ENCODE results near the gene TMEM225B. TPM values are rescaled to one million over a fixed set of nuclear protein-coding genes. Genes with fewer than 3 reads are reported as not detected.
"Not testable (repeated sequence)": the region's sequence is repeated elsewhere in the genome, so short reads cannot be mapped to it uniquely, and the experiment has no call there.

TMEM225B gene
- total RNA-seq, 1 donor from 2014 or later = not detected

GRCh38 chr7:99579281-99579955 is 18.6 kb upstream of the TMEM225B start:
- DNase-seq (ENCODE audit: low read depth in 2 of 2) = no peak

- peak; percentile 47 to 49 for DNase-seq (ENCODE audit: low read depth in 2 of 2)
Measured at GRCh38 chr7:99579956-99580777, 17.9 kb upstream of the TMEM225B start.

- not testable (repeated sequence) for DNase-seq (ENCODE audit: low read depth in 2 of 2)
Measured at GRCh38 chr7:99580778-99581332, 17.2 kb upstream of the TMEM225B start.

- no peak for DNase-seq (ENCODE audit: low read depth in 2 of 2)
Measured at GRCh38 chr7:99588868-99589267, 9.2 kb upstream of the TMEM225B start.

- no peak for DNase-seq (ENCODE audit: low read depth in 2 of 2)
Measured at GRCh38 chr7:99594948-99595745, 2.9 kb upstream of the TMEM225B start.

GRCh38 chr7:99596408-99596955 is 1.6 kb upstream of the TMEM225B start:
- no peak for DNase-seq (ENCODE audit: low read depth in 2 of 2)

- DNase-seq (ENCODE audit: low read depth in 2 of 2) = no peak
Measured at GRCh38 chr7:99599836-99600235, 1.8 kb downstream of the TMEM225B start.

GRCh38 chr7:99601656-99602310 is 3.7 kb downstream of the TMEM225B start:
- DNase-seq (ENCODE audit: low read depth in 2 of 2) = no peak

GRCh38 chr7:99605527-99605926 is 7.5 kb downstream of the TMEM225B start:
- no peak for DNase-seq (ENCODE audit: low read depth in 2 of 2)

- DNase-seq (ENCODE audit: low read depth in 2 of 2) = no peak
Measured at GRCh38 chr7:99606531-99606930, 8.5 kb downstream of the TMEM225B start.

GRCh38 chr7:99607548-99607947 is 9.5 kb downstream of the TMEM225B start:
- DNase-seq (ENCODE audit: low read depth in 2 of 2) = no peak

GRCh38 chr7:99614495-99614894 is 16.4 kb downstream of the TMEM225B start:
- DNase-seq (ENCODE audit: low read depth in 2 of 2) = no peak

- no peak for DNase-seq (ENCODE audit: low read depth in 2 of 2)
Measured at GRCh38 chr7:99615989-99616358, 17.9 kb downstream of the TMEM225B start.

- DNase-seq (ENCODE audit: low read depth in 2 of 2) = peak; percentile 94 to 96
Measured at GRCh38 chr7:99616359-99617191, 18.5 kb downstream of the TMEM225B start, which contains the start of gene ZSCAN25. TSS of gene ZSCAN25 (plus strand) at chr7:99616946. CDS start at chr7:99619607, 2,661 bp downstream.

GRCh38 chr7:99617192-99617781 is 19.2 kb downstream of the TMEM225B start:
- DNase-seq (ENCODE audit: low read depth in 2 of 2) = no peak

GRCh38 chr7:99618726-99619125 is 20.7 kb downstream of the TMEM225B start:
- no peak for DNase-seq (ENCODE audit: low read depth in 2 of 2)

- no peak for DNase-seq (ENCODE audit: low read depth in 2 of 2)
Measured at GRCh38 chr7:99619571-99620130, 21.6 kb downstream of the TMEM225B start.

GRCh38 chr7:99621271-99621670 is 23.2 kb downstream of the TMEM225B start:
- DNase-seq (ENCODE audit: low read depth in 2 of 2) = no peak

- no peak for DNase-seq (ENCODE audit: low read depth in 2 of 2)
Measured at GRCh38 chr7:99622596-99622995, 24.5 kb downstream of the TMEM225B start.

Data from lung microvascular endothelial cell (primary cell).